ENCODE data around the gene SLCO1C1.

The SLCO1C1 gene

GRCh38 chr12:20696181-20696905 lies 1.2 kb downstream of the SLCO1C1 start:
- DNase-seq (ENCODE audit: low read depth in 2 of 2) = peak in 1 of 2 donors; percentile 13
- no peak overlapping the region for H3K4me3 ChIP-seq (replicated peaks in 1 of 2; ENCODE audit: low read depth in 2 of 2, low read length in 2 of 2)
- no peak for TF ChIP-seq CTCF (IDR thresholded peaks at IDR 0.05; ENCODE audit: low read depth, low read length)

GRCh38 chr12:20701106-20701505 lies 6.0 kb downstream of the SLCO1C1 start:
- DNase-seq (ENCODE audit: low read depth in 2 of 2) = no peak
- no peak for TF ChIP-seq CTCF (IDR thresholded peaks at IDR 0.05; ENCODE audit: low read depth, low read length)
- H3K4me3 ChIP-seq (replicated peaks in 1 of 2; ENCODE audit: low read depth in 2 of 2, low read length in 2 of 2) = no peak overlapping the region

DNA sequence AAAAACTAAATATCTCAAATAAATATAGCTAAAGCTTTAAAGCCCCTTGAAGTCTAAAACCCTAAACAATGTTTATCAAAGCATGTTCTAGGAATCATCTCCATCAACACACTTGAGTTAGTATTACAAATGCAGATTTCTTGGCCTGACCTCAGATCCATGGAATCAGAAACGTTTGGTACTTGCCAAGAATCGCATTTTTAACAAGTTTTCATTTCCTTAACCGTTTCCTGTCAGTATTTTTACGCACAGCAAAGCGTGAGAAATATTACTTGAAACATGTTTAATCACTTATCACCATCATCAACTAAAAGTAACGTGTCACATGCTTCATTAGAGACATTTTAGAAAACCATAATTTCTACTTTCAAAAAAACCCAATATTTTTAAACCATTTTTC lies 9.7 kb downstream of the SLCO1C1 start:
- no peak for TF ChIP-seq CTCF (IDR thresholded peaks at IDR 0.05; ENCODE audit: low read depth, low read length)
- peak in 1 of 2 donors; percentile 20 for DNase-seq (ENCODE audit: low read depth in 2 of 2)
- H3K4me3 ChIP-seq (replicated peaks in 1 of 2; ENCODE audit: low read depth in 2 of 2, low read length in 2 of 2) = no peak overlapping the region

- no peak for DNase-seq (ENCODE audit: low read depth in 2 of 2)
- TF ChIP-seq CTCF (IDR thresholded peaks at IDR 0.05; ENCODE audit: low read depth, low read length) = no peak
- H3K4me3 ChIP-seq (replicated peaks in 1 of 2; ENCODE audit: low read depth in 2 of 2, low read length in 2 of 2) = no peak overlapping the region
Observed at GRCh38 chr12:20711846-20712245, 16.7 kb downstream of the SLCO1C1 start.

- no peak for TF ChIP-seq CTCF (IDR thresholded peaks at IDR 0.05; ENCODE audit: low read depth, low read length)
- H3K4me3 ChIP-seq (replicated peaks in 1 of 2; ENCODE audit: low read depth in 2 of 2, low read length in 2 of 2) = no peak overlapping the region
Observed at GRCh38 chr12:20716037-20716436, 20.9 kb downstream of the SLCO1C1 start.

DNA sequence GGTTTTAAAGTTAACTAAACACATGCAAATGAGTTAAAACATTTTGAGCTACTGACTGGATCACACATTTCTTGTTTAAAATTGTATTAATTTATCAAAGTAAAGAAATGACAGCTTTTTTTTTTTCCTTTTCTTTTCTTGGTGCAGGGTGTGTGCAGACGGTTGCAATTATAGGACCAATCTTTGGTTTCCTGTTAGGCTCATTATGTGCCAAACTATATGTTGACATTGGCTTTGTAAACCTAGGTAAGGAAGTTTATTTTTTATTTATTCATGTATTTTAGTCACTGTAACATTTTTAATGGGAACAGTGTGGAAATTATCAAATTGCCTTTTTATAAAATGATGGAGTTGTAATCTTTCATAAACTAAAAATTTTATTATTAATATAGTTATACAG lies 21.9 kb downstream of the SLCO1C1 start:
- DNase-seq (ENCODE audit: low read depth in 2 of 2) = no peak
- no peak for TF ChIP-seq CTCF (IDR thresholded peaks at IDR 0.05; ENCODE audit: low read depth, low read length)
- H3K4me3 ChIP-seq (replicated peaks in 1 of 2; ENCODE audit: low read depth in 2 of 2, low read length in 2 of 2) = no peak overlapping the region

More at GRCh38 chr12:20716037-20716436, 20.9 kb downstream of the SLCO1C1 start:
- DNase-seq (ENCODE audit: low read depth in 2 of 2) = no peak

DNA sequence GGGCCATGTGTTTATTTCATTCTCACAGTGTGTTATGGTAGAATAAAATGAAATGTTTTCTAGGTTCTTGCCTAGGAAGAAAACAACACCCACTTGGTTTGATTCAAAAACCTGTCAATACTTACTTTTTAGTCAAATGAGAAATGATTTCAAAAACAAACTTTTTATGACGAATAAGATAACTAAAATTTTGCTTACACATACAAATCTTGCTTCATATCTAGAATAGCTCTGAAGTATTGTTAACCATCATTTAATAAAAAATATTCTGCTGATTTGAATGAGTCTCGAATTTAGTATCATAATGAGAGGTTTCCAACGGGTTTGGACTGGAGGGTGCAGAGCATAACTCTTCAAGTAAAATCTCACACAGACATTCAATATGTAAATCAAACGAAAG lies 23.2 kb downstream of the SLCO1C1 start:
- TF ChIP-seq CTCF (IDR thresholded peaks at IDR 0.05; ENCODE audit: low read depth, low read length) = no peak

More for the DNA sequence above, 23.2 kb downstream of the SLCO1C1 start:
- DNase-seq (ENCODE audit: low read depth in 2 of 2) = no peak
- no peak overlapping the region for H3K4me3 ChIP-seq (replicated peaks in 1 of 2; ENCODE audit: low read depth in 2 of 2, low read length in 2 of 2)

All from cardiac fibroblast (primary cell).